GM19455 (cell line): ENCODE measurements around the gene ZNF341.
A peak's percentile ranks its signal among the peaks of the same experiment; 100 is the strongest.

Experiments
- ATAC-seq: cut with Tn5 transposase; IDR thresholded peaks from one replicate; pipeline ENCODE4 v1.9.1; 2021; ENCODE audit not compliant: unreplicated experiment

Gene ZNF341

DNA sequence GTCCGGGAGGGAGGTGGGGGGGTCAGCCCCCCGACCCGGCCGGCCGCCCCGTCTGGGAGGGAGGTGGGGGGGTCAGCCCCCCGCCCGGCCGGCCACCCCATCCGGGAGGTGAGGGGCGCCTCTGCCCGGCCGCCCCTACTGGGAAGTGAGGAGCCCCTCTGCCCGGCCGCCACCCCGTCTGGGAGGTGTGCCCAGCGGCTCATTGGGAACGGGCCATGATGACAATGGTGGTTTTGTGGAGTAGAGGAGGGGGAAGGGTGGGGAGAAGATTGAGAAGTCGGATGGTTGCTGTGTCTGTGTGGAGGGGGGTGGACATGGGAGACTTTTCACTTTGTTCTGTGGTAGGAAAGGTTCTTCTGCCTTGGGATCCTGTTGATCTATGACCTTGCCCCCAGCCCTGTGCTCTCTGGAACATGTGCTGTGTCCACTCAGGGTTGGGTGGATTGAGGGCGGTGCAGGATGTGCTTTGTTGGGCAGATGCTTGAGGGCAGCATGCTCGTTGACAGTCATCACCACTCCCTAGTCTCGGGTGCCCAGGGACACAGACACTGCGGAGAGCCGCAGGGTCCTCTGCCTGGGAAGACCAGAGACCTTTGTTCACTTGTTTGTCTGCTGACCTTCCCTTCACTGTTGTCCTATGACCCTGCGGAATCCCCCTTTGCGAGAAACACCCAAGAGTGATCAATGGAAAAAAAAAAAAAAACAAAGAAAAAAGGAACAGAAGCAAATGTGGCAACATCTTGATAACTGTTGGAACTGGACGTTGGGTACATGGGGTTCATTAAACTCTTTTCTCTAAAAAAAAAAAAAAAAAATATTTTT, 30.0 kb upstream of the ZNF341 start:
- no peak for ATAC-seq

DNA sequence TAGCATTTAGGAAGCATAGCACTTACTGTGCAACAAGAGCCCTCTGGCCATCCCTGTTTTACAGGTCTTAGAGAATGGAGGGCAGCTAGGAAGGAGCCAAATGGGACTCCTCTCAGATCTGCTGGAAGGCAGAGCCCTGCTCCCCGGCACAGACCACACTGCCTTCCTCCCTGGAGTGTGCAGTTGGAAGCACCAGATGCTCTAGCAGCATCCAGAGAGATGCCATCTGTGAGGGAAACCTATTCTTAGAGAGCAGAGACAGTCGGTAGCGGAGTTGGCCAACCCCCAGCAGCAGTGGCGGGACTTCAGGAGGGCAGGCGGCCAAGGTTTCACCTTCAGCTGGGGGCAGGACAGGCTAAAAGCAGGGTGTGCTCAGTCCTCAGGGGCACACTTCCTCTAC, 28.9 kb upstream of the ZNF341 start:
- ATAC-seq: no peak

DNA sequence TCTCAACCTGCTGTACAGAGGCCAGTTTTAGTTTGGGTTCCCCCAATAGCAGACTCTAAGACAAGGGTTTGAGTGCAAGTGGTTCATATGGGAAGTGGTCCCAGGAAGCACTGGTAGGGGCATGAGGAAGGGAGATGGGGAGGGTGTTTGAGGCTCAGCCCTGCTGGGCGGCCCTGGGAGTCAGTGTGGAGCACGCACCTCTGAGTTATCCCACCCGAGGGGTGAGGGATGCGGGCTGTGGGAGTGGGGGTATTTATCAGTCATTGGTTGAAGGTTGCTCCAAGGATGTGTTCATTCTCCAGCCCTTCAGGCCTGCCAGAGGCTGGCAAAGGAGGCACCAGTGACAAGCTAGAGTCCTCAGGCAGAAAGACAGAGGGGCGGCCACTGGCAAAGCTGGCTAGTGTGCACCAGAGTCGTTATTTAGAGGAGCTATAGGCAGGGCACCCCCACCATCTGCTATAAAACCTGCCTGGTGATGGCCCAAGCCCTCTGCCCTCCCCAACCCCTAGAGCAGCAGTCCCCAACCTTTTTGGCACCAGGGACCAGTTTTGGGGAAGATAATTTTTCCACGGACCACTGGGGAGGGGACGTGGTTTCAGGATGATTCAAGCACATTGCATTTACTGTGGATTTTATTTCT, 28.2 kb upstream of the ZNF341 start:
- ATAC-seq: no peak

DNA sequence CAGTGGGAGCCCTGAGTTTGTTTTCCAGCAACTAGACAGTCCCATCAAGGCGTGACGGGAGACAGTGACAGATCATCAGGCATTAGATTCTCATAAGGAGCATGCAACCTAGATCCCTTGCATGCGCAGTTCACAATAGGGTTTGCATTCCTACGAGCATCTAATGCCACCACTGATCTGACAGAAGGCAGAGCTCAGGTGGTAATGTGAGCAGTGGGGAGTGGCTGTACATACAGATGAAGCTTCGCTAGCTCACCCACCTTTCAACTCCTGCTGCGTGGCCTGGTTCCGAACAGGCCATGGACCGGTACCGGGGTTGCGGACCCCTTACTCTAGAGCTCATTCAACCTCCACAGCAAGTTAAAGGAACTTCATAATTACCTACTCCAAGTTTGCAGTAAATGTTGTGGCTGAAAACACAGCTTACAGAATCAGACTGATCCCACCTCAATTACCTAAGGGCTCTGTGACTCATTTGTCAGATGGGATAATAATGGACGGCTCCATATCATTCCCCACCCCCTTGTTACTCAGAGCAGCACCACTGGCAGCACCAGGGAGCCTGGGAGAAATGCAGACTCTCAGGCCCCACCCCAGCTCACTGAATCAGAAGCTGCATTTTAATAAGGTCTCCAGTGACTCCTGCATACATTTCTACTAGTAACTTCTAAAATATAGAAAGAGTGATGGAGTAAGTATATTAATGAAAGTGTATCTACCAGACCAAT, 27.4 kb upstream of the ZNF341 start:
- ATAC-seq: no peak

DNA sequence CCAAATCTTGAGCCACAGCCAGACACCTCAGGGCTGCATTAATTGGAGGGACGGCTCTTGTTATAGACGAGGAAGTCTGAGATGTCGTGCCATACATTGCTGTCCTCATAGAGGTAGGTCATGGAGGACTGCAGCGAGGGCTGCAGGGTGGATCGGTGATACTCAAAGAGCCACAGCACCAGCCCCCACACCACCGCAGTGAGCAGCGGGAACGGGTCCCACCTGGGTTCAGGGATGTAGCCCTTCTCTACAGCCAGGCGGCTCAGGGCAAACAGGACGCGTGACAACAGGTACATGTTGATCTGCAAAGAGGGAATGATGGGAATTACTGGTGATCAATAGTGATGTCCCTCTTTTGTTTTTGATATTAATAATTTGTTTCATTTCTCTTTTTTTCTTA, 24.1 kb upstream of the ZNF341 start:
- ATAC-seq: no peak

DNA sequence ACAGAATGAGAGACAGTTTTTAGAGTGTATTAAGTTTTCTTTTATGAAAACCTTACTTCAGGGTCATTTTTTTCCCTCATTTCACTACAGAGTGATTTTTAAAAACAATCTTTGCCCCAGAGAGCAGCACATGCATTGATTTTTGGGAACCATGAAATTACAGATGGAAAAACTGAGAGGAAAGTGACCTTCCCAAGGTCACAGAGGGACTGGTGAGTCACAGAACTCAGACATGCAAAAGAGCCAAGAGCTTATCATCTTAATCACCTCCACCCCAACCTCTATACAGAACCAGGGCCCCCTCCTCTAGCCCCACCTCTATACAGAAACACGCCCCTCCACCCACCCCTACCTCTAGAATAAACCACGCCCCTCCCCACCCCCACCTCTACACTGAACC, 22.4 kb upstream of the ZNF341 start:
- ATAC-seq: no peak

DNA sequence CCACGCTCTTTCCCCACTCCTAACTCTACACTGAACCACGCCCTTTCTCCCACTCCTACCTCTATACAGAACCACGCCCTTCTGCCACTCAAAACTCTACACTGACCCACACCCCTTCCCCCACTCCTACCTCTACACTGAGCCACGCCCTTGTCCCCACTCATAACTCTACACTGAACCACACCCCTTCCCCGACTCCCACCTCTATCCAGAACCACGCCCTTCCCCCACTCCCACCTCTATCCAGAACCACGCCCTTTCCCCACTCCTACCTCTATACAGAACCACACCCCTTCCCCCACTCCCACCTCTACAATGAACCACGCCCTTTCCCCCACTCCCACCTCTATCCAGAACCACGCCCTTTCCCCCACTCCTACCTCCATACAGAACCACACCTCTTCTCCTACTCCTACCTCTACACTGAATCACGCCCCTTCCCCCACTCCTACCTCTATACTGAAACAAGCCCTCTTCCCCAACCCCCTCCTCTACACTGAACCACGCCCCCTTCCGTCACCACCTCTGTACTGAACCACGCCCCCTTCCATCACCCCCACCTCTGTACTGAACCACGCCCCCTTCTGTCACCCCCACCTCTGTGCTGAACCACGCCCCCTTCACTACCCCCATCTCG, 21.8 kb upstream of the ZNF341 start:
- ATAC-seq: no peak

DNA sequence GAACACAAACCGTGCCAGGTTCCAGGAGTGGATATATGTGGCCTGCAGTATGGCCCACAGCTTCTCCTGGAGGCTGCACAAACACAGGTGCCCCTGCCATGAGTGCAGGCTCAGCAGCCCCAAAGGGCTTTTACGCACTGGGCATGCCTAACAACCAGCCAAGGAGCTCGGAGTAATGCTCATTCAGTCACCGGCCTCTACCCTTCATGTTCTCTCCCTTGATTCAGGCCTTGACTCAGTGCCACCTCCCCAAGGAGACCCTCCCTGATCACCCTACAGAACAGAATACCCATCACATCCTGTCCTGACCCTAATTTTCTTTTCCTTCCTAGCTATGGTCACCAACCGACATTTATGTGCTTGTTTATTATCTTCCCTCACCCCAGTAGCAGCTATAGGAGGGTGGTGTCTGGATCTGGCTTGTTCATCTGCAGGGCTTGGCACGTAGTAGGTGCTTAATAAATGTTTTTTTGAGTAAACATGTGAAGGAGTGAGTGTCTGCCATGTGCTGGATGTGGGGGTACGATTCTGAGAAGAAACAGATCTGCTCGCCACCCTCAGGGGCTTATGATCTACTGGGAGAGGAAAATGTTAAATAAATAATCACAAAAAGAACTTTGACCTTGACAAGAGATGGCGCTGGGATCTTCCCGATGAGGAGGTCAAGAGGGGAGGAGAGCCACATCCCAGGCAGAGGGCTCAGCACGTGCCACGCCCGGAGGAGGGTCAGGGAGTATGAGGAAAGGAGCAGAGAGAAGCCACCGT, 20.9 kb upstream of the ZNF341 start:
- ATAC-seq: no peak

DNA sequence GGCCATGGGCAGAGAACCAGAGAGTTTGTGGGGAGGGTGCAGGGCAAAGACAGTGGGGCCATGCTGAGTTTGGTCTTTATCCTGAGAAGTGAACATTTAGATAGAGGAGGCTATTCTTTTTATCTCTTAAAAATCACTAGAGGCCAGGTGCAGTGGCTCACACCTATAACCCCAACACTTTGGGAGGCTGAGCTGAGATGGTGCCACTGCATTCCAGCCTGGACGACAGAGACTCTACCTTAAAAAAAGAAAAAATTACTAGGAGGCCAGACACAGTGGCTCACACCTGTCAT, 20.4 kb upstream of the ZNF341 start:
- ATAC-seq: no peak

DNA sequence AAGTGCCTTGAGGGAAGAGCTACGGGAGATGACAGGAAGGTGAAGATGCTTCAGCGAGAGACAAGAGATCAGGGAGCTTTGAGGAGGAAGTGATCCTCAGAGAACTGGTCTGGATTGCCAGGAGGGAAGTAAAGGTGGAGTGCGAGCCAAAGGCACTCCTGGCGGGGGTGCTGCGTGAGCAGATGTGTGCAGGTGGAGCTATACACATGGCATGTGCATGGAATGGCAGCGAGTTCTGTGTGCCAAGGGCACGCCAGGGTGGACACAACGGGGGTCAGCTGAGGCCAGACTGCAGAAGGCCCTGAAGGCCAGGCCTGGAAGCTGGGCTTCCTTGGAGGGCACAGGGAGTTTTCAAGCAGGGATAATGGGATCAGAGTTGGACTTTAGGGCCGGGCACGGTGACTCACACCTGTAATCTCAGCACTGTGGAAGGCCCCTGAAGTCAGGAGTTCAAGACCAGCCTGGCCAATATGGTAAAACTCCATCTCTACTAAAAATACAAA, 17.9 kb upstream of the ZNF341 start:
- ATAC-seq: no peak

DNA sequence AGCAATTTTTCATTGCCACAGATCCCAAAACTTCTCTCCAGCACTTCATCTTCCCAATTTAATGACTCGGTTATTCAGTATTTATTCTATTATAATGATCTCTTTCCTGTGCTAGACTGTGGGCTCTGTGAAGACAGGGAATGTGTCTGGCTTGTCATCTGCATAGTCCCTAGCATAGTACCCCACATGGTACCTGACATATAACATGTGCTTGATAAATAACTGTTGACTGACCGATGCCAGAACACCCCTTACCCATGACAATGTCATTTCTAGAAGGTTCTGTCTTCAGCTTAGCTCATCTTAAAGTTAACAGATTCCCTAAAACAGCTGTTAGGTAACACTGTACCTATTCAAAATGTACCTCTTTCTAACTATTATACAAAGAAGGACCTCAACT, 15.3 kb upstream of the ZNF341 start:
- ATAC-seq: no peak

DNA sequence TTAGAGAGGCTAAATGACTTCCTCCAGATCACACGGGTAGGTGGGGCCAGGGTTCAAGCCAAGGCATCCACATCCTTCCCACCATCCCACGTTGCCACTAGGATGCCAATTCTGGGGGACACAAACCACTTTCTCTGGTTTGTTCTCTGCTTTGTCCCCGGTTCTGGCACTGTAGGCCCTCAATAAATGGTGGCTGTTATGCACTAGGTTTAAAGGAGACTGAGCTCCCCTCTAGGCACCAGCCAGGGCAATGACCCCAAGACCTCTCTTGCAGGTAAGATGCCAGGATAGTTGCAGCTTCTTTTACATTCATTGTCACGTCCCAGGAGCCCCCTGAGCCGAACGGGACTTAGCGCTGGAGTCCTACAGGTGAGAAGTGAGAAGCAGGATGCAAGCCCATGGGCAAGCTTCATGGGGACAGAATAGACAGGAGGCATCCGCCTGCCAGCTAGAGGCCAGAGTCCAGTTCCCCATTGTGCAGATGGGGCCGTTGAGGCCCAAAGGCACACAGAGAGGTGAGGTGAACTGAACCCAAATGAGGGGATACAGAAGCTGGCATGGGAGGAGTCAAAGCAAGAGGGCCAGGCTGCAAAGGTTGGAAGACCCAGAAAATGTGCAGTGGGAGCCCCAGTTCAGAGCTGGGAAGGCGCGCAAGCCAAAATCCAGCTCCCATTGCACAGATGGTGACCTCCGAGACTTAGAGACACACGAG, 12.4 kb upstream of the ZNF341 start:
- ATAC-seq: peak; percentile 3

DNA sequence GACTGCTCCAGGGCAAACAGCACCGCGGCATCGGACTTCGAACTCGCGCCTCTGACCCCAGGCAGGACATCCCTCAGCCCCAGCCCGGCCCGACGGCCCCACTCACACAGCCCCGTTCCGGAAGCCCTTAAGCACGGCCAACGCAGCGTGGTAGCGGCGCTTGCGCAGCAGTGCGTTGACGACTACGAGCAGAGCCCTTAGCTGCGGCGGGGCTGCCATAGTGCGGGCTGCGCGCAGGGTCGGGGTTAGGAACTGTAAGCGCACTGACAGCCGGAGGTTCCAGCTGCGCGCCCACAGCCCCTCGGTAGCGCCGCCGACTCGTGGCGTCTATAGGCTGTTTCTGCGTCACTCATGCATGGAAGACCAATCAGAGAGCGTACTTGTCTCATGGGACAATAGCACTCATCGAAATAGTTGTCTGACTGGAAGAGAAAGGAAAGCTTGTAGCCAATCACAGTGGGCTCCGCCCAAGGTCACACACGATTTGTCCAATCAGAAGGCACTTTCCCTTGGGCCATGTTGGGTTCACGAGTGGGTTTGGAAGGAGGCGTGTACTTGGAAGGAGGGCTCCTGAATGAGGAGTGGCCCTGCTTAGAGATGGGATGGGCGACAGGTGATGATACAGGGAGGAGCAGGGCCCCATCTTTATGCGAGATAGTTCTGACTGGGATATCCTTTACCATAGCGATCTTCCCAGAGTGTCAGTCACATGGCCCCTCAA, 11.6 kb upstream of the ZNF341 start, which contains the start of gene PXMP4:
PXMP4 (minus strand) TSS at position 322 of the 721 bp plus-strand sequence; CDS start at position 219, 103 bp downstream.
- peak; percentile 95 for ATAC-seq

DNA sequence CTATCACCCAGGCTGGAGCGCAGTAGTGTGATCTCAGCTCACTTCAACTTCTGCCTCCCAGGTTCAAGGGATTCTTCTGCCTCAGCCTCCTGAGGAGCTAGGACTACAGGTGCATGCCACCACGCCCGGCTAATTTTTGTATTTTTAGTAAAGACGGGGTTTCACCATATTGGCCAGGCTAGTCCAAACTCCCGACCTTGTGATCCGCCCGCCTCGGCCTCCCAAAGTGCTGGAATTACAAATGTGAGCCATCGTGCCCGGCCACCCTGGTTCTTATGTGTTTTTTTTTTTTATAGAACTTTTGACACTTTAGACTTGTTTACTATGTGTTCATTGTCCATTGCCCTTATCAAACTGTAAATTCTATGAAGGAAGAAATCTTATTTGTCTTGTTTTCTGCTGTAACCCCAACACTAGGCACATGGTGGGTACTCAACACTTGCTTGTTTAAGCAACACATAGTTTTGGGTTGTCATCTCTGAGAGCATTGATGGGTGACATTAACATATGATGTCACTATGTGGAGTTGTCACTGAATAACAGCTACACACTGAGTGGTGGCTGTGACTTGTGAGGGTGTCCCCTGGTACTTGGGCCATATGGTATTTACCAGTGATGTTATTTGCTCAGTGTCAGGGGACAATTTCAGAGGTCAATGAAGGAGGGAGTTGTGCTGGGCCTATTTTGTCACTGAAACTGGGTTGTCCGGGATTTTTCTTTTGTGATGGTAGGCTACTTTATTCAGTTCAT, 10.2 kb upstream of the ZNF341 start:
- ATAC-seq: no peak

DNA sequence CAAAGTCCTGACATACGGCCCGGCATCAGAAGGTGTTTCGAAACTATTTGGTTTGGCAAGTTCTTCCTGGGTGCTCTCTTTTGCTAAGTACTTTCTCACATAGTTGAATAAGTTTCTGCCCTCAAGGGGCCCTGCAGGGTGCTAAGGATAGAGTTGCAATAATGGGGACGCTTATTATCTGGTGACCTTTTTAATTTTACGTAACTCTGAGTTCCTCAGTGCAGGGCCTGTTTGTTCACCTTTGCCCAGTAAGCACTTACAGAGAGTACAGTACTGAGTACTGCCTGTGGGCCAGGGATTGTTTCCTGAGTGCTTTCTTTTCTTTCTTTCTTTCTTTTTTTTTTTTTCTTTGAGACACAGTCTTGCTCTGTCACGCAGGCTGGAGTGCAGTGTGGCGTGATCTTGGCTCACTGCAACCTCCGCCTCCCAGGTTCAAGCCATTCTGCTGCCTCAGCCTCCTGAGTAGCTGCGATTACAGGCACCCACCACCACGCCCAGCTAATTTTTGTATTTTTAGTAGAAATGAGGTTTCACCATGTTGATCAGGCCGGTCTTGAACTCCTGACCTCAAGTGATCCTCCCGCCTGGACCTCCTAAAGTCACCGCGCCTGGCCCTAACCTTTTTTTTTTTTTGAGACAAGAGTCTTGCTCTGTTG, 7.2 kb upstream of the ZNF341 start:
- ATAC-seq: no peak

DNA sequence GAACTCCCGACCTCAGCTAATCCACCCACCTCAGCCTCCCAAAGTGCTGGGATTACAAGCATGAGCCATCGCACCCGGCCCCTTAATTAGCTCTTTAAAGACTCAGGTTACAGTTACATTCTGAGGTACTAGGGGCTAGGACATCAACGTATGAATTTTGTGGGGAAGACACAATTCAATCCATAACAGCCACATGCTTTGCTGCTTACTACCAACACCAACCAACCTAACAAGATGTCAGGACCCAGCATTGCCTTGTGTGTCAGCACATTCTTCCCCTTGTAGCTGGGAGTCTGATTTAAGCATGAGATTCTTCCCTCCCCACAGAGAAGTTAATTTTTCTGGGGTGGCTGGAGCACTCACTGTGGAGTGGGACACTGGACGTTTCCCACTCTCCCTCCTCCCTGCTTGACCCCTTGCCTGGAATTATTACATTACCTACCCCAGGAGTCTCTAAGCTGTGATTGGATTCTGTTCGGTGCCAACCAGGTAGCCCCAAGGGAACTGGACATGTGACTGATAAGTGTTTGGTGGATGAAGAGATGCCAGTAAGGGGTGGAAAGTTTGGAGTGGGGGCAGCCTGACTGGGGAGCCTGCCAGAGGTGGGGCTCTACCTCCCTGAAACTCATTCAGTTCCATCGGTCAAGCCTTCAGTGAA, 6.1 kb upstream of the ZNF341 start:
- ATAC-seq: no peak

DNA sequence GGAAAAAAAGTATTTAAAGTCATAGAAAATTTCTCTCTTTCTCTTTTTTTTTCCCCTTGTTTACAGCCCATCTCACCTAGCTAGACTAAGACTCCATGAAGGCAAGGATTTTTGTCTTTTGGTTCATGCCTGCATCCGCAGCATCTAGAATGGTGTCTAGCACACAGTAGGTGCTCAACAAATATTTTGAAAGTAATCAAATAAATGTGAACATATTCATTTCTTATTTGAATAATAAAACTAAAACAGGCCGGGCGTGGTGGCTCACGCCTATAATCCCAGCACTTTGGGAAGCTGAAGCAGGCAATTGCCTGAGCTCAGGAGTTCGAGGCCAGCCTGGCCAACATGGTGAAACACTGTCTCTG, 4.7 kb upstream of the ZNF341 start:
- no peak for ATAC-seq

DNA sequence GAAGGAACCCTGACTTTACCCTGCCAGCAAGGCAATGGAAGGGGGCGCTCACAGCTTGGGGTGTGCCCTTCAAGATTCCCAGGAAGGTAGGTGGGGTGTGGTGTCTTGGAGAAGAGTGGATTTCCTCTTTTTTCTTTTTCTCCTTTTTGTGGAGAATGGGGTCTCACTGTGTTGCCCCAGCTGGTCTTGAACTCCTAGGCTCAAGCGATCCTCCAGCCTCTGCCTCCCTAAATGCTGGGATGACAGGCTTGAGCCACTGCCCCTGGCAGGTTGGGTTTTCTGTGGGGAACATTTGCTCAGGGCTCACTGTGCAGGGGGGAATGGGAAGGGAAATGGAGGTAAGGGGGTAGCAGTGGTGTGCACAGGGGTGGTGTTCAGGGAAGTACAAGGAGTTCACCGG, 4.0 kb upstream of the ZNF341 start:
- no peak for ATAC-seq
